GM03348 (cell line): Measurements from ENCODE around the gene EFR3B.
A peak's percentile ranks its signal among the peaks of the same experiment; 100 is the strongest.

ENCODE experiments used
- DNase-seq: peaks from one replicate; pipeline ENCODE4 v3.0.0; 2012; ENCODE audit warnings: low spot score

Gene EFR3B

DNA sequence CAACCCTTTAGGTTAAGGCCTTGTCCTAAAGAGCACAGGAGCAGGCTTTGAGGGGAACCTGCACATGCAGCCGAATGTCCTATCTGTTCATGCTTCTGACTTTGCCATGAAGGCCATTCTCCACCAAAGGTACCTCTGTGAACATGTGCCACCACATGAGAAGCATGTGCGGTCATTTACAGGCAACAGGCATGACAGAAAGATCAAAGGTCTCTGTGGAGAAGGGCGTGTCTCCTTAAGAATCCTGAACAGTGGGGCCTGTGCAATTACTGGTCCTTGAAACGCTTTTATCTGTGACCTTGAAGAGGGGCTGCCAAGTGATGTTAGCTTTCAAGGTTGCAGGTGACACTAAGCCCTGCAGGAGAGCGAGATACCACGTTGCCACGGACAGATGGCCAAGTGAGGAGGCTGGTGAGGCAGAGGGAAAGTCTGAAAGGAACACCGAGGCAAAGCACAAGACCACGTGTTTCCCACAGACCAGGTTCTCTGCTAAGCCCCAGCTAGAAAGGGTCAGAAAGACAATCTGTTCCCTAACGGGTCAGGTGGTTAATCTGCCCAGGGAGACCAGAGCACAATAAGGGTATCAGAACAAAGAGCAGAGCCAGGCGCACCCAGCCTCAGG is 146.0 kb downstream of the EFR3B start:
- DNase-seq: no peak

DNA sequence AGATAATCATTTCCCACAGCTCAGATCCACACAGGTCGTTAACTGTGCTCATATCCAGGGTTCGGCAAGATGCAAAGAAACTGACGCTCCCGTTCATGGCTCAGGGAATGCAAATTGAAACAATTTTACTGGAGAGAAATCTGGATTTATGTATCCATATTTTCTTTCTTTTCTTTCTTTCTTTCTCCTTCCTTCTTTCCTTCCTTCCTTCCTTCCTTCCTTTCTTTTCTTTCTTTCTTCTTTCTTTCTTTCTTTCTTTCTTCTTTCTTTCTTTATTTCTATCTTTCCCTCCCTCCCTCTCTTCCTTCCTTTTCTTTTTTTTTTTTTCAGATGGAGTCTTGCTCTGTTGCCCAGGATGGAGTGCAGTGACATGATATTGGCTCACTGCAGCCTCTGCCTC is 146.5 kb downstream of the EFR3B start:
- DNase-seq: no peak

DNA sequence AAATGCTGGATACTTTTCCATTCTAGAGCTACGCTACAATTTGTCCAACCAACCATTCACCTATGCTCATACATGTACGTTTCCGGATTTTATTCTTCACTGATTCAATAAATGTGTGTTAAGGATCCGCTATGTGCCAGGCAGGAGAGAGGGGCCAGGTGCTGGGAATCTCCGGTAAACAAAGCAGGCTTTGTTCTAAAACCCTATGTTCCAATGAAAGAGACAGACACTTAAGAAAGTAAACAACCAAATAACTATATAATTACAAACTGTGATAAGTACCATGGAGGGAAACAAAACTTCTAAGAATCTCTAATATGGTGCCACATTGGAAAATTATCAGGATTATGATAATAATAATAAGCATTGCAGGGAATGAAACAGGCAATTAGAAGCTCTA is 148.7 kb downstream of the EFR3B start:
- DNase-seq: no peak

DNA sequence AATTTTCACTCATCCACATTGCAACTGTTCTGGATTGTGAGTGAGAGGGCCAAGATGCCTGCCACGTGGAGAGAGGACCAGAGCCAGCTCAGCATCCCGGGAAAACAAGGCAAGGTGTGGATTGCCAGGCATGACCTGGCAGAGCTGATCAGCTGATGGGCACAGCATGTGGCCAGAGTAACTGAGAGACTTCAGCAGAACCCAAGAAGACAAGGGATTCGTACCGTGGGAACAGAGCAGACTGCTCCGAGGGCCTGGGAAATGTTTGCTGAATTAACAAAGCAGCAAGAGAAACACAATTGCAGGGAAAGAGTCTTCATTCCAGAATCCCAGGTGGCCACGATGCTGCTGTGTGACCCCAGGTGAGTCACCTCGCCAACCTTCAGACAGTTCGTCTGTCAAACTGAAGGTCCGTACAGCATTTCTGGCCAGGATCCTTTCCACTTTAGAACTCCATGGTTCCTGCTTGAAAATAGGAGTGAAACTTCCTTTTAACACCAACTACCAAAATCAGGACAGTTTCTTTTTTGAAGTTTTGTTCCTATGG is 152.8 kb downstream of the EFR3B start:
- no peak for DNase-seq

DNA sequence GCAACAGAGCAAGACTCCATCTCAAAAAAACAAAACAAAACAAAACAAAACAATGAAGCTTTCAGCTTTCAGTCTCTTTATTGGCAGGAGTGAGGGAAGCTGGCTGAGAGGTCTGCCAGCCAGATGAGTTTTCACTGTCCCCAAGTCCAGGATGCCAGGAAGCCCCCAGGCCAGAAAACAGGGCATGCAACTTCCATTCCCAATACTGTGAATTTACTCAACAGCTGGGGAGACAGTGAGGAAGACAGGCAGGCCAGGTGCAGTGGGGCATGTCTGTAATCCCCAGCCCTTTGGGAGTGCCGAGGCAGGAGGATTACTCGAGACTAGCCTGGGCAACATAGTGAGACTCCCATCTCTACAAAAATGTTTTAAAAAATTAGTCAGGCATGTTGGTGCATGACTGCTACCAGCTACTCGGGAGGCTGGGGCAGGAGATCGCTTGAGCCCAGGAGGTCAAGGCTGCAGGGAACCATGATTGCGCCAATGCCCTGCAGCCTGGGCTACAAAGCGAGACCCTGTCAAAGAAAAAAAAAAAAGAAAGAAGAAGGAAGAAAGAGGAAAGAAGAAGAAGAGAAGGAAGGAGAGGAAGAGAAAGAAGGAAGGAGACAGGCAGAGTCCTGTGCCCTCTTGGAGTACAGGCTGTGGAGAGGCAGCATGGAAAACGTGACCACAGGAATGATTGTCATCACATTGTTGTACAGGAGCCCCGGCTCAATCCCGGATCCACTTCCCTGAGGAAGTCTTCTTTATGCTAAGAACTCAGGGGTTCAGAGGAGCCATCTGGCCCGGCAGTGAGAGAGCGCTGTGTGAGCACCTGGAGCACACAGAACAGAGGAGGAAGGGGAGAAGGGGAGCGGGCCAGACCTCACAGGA is 155.7 kb downstream of the EFR3B start:
- DNase-seq: peak; percentile 44

DNA sequence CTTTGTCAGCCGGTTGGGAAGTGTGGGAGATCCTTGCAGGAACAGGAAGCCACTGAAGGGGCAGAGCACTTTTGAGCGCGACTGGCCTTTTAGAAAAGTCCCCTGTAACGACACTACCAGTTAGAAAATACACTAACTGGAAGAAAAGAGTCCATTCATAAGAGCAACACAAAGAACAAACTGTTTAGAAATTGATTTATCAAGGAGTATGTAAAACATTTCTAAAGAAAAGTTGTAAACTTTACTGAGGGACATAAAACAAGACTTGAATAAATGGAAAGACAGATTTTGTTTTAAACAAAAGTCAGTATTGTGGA is 156.3 kb downstream of the EFR3B start:
- no peak for DNase-seq

DNA sequence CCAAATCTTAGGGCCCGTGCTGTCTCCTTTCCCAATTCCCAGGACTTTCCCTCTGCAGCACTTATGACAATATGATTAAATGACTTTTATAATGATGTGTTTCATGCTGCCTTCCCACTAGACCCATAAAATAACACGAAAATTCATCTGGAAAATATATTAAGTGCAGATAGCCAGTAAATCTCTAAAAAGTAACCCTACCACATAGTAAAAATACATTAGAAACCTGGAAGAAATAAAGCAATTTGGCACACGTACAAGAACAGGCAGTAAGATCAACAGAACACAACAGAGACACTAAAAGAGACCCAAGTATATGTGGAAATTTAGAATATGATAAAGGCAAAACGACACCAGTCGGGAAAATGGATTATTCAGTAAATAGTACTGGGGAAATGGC is 156.7 kb downstream of the EFR3B start:
- no peak for DNase-seq

DNA sequence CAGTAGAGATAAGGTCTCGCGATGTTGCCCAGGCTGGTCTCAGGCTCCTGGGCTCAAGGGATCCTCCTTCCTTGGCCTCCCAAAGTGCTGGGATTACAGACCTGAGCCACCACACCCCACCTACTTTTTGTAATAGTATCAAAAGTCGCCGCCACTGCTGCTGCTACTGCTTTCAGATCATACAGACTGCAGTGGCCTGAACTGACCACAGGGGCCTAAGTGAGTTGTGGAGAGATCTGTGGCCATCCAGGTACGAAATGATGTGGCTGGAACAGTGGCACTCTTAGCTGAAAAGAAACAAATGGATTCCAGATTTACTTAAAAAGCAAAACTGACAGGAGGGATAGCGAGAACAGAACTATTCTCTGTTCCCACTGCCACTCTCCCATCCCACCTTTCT is 159.4 kb downstream of the EFR3B start:
- DNase-seq: no peak

DNA sequence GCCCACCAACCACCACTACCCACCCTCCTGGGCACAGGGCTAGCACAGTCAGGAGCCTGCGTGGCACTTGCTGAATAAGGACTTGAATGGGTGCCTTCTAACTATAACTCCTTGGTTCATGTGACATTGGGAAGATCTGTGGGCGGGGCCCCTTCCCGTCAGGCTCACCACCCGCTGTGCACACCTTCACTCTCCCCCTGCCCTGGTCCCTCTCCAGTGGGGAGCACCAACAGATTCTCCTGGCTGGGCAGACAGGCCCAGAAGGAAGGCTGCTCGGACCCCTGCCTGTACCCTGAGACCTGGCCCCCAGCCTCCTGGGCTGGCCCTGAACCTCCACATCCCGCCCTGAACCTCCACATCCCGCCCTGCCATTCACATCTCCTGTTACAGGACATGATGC is 159.9 kb downstream of the EFR3B start:
- DNase-seq: no peak

DNA sequence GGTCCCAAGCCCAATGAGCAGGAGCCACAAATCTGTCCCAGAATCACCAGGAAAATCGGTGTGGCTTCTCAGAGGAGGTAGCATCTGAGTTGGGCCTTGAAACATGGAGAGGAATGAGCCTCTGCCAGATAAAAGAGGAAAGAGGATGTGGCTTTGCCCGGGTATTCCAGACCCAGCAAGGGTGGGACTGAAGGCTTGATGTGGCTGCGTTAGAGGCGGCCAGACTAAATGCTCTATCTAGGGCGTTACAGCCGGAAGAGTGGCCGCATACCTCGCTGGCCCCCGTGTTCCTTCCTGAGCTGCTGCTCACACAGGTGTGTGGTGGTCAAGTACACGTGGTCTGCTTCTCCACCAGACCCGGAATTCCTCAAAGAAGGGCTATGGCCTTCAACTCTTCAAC is 160.4 kb downstream of the EFR3B start:
- DNase-seq: no peak

DNA sequence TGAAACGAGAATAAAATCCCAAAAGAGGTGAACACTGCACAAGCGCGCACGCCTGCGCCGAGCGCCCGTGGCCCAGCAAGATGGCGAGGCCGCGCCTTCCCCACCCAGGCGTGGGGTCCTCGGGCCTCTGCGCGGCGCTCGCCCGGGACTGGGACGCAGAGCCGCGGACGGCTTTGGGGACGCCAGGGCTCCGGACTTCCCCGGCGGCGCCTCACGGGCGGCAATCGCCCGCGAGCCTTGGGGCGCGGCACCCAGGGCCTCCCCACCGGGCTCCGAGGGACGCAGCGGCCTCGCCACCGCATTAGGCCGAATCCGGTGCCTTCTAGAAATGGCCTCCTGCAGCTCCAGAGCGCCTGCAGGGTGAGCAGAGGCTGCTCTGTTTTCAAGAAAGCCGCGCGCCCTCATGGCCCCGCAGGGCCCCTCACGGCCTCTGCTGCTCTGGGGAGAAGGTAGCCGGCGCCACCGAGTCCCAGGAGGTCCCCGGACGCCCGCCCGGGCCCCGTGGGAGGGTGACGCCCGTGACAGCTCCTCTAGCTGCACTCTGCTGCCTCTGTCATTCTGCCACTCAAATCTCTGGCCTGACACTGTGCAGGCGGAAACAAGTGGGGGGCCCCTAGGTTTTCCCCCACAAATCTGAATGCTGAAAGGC is 162.4 kb downstream of the EFR3B start:
- DNase-seq: peak; percentile 54

DNA sequence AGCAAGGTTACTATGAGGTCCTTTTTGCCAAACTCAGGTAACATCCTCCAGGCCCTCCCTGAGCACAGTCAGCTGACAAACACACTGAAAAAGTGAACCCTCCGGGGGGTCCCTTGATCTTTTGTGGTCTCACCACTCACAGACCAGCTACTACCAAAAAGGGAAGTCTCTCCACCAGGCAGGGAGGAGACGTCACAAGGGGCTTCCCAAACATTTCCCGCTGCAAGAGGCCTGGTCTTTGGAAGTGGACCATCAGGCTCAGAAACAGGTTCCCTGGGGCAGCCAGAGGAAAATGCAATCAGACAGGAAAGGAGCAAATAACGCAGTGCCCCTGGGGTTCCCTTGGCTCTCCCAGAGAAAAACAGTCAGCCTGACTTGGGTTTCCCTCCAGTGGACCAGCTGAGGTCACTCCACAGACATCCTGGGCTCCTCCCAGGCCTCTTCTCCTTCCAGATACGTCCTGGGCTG is 165.2 kb downstream of the EFR3B start:
- no peak for DNase-seq
